ENCODE results near the gene BEAN1. TPM values are rescaled to one million over a fixed set of nuclear protein-coding genes. Genes with fewer than 3 reads are reported as not detected.

Gene BEAN1
- total and polyA plus RNA-seq, 2 donors (not counting 1 experiment from before 2014, with no cell fraction given) = 0.07 TPM; not detected in 1

GRCh38 chr16:66442502-66443268, 15.6 kb downstream of the BEAN1 start:
- no peak for TF ChIP-seq EZH2 (IDR thresholded peaks at IDR 0.05; ENCODE audit: low read length, missing control alignments)
- TF ChIP-seq CTCF (conservative IDR thresholded peaks at IDR 0.05 in 1 of 2, IDR thresholded peaks at IDR 0.05 in 1 of 2; ENCODE audit: low read depth in 1 of 2, low read length in 2 of 2) = no peak
- peaks cover 2% of the 10 kb centered on the region for H3K27me3 ChIP-seq (ENCODE audit: control insufficient read depth, insufficient read depth, low read length)
- no peak overlapping the region for H3K4me3 ChIP-seq (replicated peaks in 1 of 4; ENCODE audit: control extremely low read depth in 1 of 4, insufficient read depth in 1 of 4, low read depth in 3 of 4, low read length in 4 of 4)
- no peaks in the 10 kb centered on the region for H3K9me3 ChIP-seq (ENCODE audit: control insufficient read depth, insufficient read depth, low read depth, low read length)
- no peak for DNase-seq (ENCODE audit: low read depth in 2 of 2)
- no peaks in the 10 kb centered on the region for H3K4me1 ChIP-seq (ENCODE audit: control insufficient read depth, extremely low read depth, insufficient read depth, low read length)
- no peak overlapping the region for H3K27ac ChIP-seq (ENCODE audit: insufficient read depth, low read length)
- H3K36me3 ChIP-seq (ENCODE audit: control insufficient read depth, insufficient read depth, low read length) = no peaks in the 10 kb centered on the region
- H4K20me1 ChIP-seq (ENCODE audit: control insufficient read depth, extremely low read depth, insufficient read depth, low read length) = no peaks in the 10 kb centered on the region
- no peak overlapping the region for H2AFZ ChIP-seq (ENCODE audit: low read length)
- H3K9ac ChIP-seq (ENCODE audit: insufficient read depth, low read length) = no peak overlapping the region
- no peak overlapping the region for H3K4me2 ChIP-seq (ENCODE audit: extremely low read depth, insufficient read depth, low read length)
- no peaks in the 10 kb centered on the region for H3K79me2 ChIP-seq (ENCODE audit: control insufficient read depth, insufficient read depth, low read length)

GRCh38 chr16:66443269-66443652, 16.2 kb downstream of the BEAN1 start:
- H3K27ac ChIP-seq (ENCODE audit: insufficient read depth, low read length) = no peak overlapping the region
- H3K4me1 ChIP-seq (ENCODE audit: control insufficient read depth, extremely low read depth, insufficient read depth, low read length) = no peaks in the 10 kb centered on the region
- no peak overlapping the region for H3K4me2 ChIP-seq (ENCODE audit: extremely low read depth, insufficient read depth, low read length)
- no peaks in the 10 kb centered on the region for H3K9me3 ChIP-seq (ENCODE audit: control insufficient read depth, insufficient read depth, low read depth, low read length)
- H3K27me3 ChIP-seq (ENCODE audit: control insufficient read depth, insufficient read depth, low read length) = peaks cover 2% of the 10 kb centered on the region
- H2AFZ ChIP-seq (ENCODE audit: low read length) = no peak overlapping the region
- H3K9ac ChIP-seq (ENCODE audit: insufficient read depth, low read length) = no peak overlapping the region
- H3K79me2 ChIP-seq (ENCODE audit: control insufficient read depth, insufficient read depth, low read length) = no peaks in the 10 kb centered on the region
- no peak for DNase-seq (ENCODE audit: low read depth in 2 of 2)
- no peak overlapping the region for H3K4me3 ChIP-seq (replicated peaks in 1 of 4; ENCODE audit: control extremely low read depth in 1 of 4, insufficient read depth in 1 of 4, low read depth in 3 of 4, low read length in 4 of 4)
- H4K20me1 ChIP-seq (ENCODE audit: control insufficient read depth, extremely low read depth, insufficient read depth, low read length) = no peaks in the 10 kb centered on the region
- no peak for TF ChIP-seq CTCF (conservative IDR thresholded peaks at IDR 0.05 in 1 of 2, IDR thresholded peaks at IDR 0.05 in 1 of 2; ENCODE audit: low read depth in 1 of 2, low read length in 2 of 2)
- TF ChIP-seq EZH2 (IDR thresholded peaks at IDR 0.05; ENCODE audit: low read length, missing control alignments) = no peak
- no peaks in the 10 kb centered on the region for H3K36me3 ChIP-seq (ENCODE audit: control insufficient read depth, insufficient read depth, low read length)

GRCh38 chr16:66444049-66444481, 17.0 kb downstream of the BEAN1 start:
- Histone ChIP-seq H3K4me2 (ENCODE audit: extremely low read depth, insufficient read depth, low read length) (no peak overlapping the region), H3K9me3 (ENCODE audit: control insufficient read depth, insufficient read depth, low read depth, low read length) (no peaks in the 10 kb centered on the region), H3K4me3 (replicated peaks in 1 of 4; ENCODE audit: control extremely low read depth in 1 of 4, insufficient read depth in 1 of 4, low read depth in 3 of 4, low read length in 4 of 4) (no peak overlapping the region), H3K79me2 (ENCODE audit: control insufficient read depth, insufficient read depth, low read length) (no peaks in the 10 kb centered on the region), H3K36me3 (ENCODE audit: control insufficient read depth, insufficient read depth, low read length) (no peaks in the 10 kb centered on the region), H3K27ac (ENCODE audit: insufficient read depth, low read length) (no peak overlapping the region), H3K4me1 (ENCODE audit: control insufficient read depth, extremely low read depth, insufficient read depth, low read length) (no peaks in the 10 kb centered on the region), H2AFZ (ENCODE audit: low read length) (no peak overlapping the region), H4K20me1 (ENCODE audit: control insufficient read depth, extremely low read depth, insufficient read depth, low read length) (no peaks in the 10 kb centered on the region), H3K9ac (ENCODE audit: insufficient read depth, low read length) (no peak overlapping the region), H3K27me3 (ENCODE audit: control insufficient read depth, insufficient read depth, low read length) (peaks cover 2% of the 10 kb centered on the region)
- DNase-seq (ENCODE audit: low read depth in 2 of 2) = no peak
- TF ChIP-seq EZH2 (IDR thresholded peaks at IDR 0.05; ENCODE audit: low read length, missing control alignments) (no peak), CTCF (conservative IDR thresholded peaks at IDR 0.05 in 1 of 2, IDR thresholded peaks at IDR 0.05 in 1 of 2; ENCODE audit: low read depth in 1 of 2, low read length in 2 of 2) (no peak)

Measured in fibroblast of lung (primary cell).